HT1080 (cell line): Measurements from ENCODE around the gene CTNNA2. TPM values are rescaled to one million over a fixed set of nuclear protein-coding genes. Genes with fewer than 3 reads are reported as not detected.

Experiments
- DNase-seq: peaks from one replicate; pipeline ENCODE4 v3.0.0-alpha.2; 2015; ENCODE audit warnings: low read depth
- small RNA-seq: library from RNA; depleted of rRNA; stranded (forward); fragments of <200 nt; gene quantifications from one replicate; pipeline ENCODE3, GENCODE V24; 2014
- total RNA-seq: library from RNA; depleted of rRNA; stranded (reverse); fragments of >200 nt; shearing (Covaris generic); gene quantifications from 2 replicates; pipeline ENCODE4 v1.2.3, GENCODE V29; 2014

The CTNNA2 gene
- total RNA-seq, 1 experiment from 2014 or later, result not detected

DNA sequence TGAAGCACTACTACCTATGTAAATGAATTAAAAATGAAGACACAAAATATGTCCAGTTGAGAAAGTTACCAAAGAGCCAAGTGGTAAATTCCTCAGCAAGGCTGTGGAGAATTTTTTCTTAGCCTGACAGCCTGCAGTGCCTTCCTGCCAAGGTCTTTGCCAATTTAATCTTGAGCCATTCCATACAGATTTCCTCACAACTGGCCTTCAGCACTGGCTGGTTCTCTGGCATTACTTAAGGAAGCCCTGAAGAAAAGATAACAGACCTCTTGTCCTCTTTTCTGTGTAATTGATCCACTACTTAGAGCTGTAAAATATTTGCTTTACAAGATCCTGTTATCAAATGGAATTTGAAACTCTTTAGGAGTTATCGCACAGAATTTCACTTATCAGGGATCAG is 1125.9 kb downstream of the CTNNA2 start:
- no peak for DNase-seq

DNA sequence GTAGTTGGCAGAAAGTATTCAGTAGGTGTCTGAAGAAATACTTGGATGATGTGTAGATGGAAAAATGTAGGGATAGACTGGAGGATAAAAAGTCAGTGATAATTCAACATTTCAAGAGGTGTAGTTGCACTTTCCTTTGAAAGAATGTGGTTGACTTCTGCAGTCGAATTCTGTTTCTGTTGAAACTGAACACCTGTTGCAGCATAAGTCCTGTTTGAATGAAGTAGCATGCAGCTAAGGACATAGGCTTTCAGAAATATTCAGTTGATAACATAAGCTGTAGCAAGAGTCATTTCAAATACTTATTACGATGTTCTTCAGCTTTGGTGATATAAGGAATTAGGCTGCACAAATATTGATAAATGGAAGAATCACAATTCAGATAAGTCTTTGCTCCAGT is 1129.6 kb downstream of the CTNNA2 start:
- DNase-seq, result no peak

GRCh38 chr2:80643598-80643997 is 1130.7 kb downstream of the CTNNA2 start:
- DNase-seq, result no peak

GRCh38 chr2:80651435-80651834 is 1138.6 kb downstream of the CTNNA2 start:
- no peak for DNase-seq

- DNase-seq, result no peak
These were observed 1142.4 kb downstream of the CTNNA2 start for GRCh38 chr2:80655265-80655664.

DNA sequence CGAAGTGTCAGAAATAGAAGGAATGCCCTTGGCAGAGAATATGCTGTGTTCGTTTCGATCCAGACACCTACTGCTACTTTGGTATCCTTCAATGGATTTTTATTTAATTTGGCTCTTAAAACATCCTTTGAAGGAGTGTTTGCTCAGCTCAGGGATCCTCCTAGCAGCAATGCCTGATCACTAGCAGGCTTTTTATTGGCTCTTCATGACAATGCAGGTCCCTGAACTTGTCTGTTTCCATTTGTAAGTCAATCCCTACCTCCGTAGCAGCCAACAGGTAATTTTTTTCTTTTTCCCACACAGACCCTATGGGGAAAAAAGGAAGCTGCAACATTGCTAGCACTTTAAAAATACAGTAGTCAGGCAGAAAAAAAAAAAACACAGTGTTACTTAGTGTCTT is 1157.9 kb downstream of the CTNNA2 start:
- no peak for DNase-seq

- DNase-seq, result no peak
These were observed 1174.7 kb downstream of the CTNNA2 start for GRCh38 chr2:80687524-80687923.

GRCh38 chr2:80689106-80689505 is 1176.3 kb downstream of the CTNNA2 start:
- DNase-seq, result no peak

Small RNA genes lying within 50 kb of the gene (small RNA-seq; reads per million reads assigned to genes)
- gene MIR4264 (not detected), gene MIR8080 (not detected), gene RNU6-561P (not detected)
